Fibroblast of lung (primary cell): ENCODE measurements around the gene GP5. TPM values are rescaled to one million over a fixed set of nuclear protein-coding genes. Genes with fewer than 3 reads are reported as not detected.

Experiments
- DNase-seq, 2 donors: peaks; one replicate each; pipeline versions ENCODE4 v3.0.0 to v3.0.0-alpha.2; 2010; ENCODE audit warnings: low read depth in 2 of 2
- H2AFZ ChIP-seq: 2 replicates; pipeline ENCODE4 v1.5.1; 2012; ENCODE audit warnings: low read length, control low read depth, inconsistent platforms
- H3K27ac ChIP-seq: 2 replicates; pipeline ENCODE4 v1.5.1; 2011; ENCODE audit warnings: low read length, control low read depth; ENCODE audit not compliant: insufficient read depth
- H3K27me3 ChIP-seq: 2 replicates; pipeline ENCODE4 v1.5.1; 2011; ENCODE audit warnings: mild to moderate bottlenecking, low read length; ENCODE audit not compliant: control insufficient read depth, insufficient read depth
- H3K36me3 ChIP-seq: 2 replicates; pipeline ENCODE4 v1.5.1; 2011; ENCODE audit warnings: low read length; ENCODE audit not compliant: control insufficient read depth, insufficient read depth
- H3K4me1 ChIP-seq: 2 replicates; pipeline ENCODE4 v1.5.1; 2011; ENCODE audit warnings: low read length; ENCODE audit not compliant: control insufficient read depth, insufficient read depth; ENCODE audit errors: extremely low read depth
- H3K4me2 ChIP-seq: 2 replicates; pipeline ENCODE4 v1.5.1; 2011; ENCODE audit warnings: low read length, control low read depth; ENCODE audit not compliant: insufficient read depth; ENCODE audit errors: extremely low read depth
- H3K4me3 ChIP-seq, 4 experiments: fragments of 200-600 bp in 1 of 4; sonication (generic) in 1 of 4; replicated peaks in 1 of 4; 2 replicates each; pipeline ENCODE4 v1.5.1; 2011 to 2016; ENCODE audit warnings: low read length in 4 of 4, low read depth in 3 of 4, mild to moderate bottlenecking in 3 of 4, control low read depth in 2 of 4, inconsistent platforms in 1 of 4, mixed read lengths in 1 of 4; ENCODE audit not compliant: insufficient read depth in 1 of 4; ENCODE audit errors: control extremely low read depth in 1 of 4
- H3K79me2 ChIP-seq: 2 replicates; pipeline ENCODE4 v1.5.1; 2012; ENCODE audit warnings: mild to moderate bottlenecking, low read length, inconsistent platforms; ENCODE audit not compliant: control insufficient read depth, insufficient read depth
- H3K9ac ChIP-seq: 2 replicates; pipeline ENCODE4 v1.5.1; 2011; ENCODE audit warnings: mild to moderate bottlenecking, low read length, control low read depth; ENCODE audit not compliant: insufficient read depth
- H3K9me3 ChIP-seq: 2 replicates; pipeline ENCODE4 v1.5.1; 2012; ENCODE audit warnings: low read depth, low read length; ENCODE audit not compliant: control insufficient read depth, insufficient read depth
- H4K20me1 ChIP-seq: 2 replicates; pipeline ENCODE4 v1.5.1; 2011; ENCODE audit warnings: low read length; ENCODE audit not compliant: control insufficient read depth, insufficient read depth; ENCODE audit errors: extremely low read depth
- EZH2 ChIP-seq: IDR thresholded peaks from 2 replicates; pipeline ENCODE4 v1.5.1; 2012; ENCODE audit warnings: low read length, control low read depth, mild to moderate bottlenecking; ENCODE audit errors: missing control alignments
- polyA plus RNA-seq, 2 donors: library from polyadenylated mRNA; depleted of rRNA in 1 of 2; stranded (reverse) in 1 of 2; unstranded in 1 of 2; fragments of >200 nt; gene quantifications; 2 replicates each; pipeline ENCODE4 v1.2.1, GENCODE V29; 2011 to 2012; ENCODE audit warnings: missing spikeins in 1 of 2
- total RNA-seq: library from RNA; depleted of rRNA; stranded (reverse); fragments of >200 nt; gene quantifications from 2 replicates; pipeline ENCODE4 v1.2.1, GENCODE V29; 2014
- TF ChIP-seq, protein P1 (sequence below), 2 donors: IDR thresholded peaks in 1 of 2; conservative IDR thresholded peaks in 1 of 2; 1 replicate in 1 of 2; 2 replicates in 1 of 2; pipeline ENCODE4 v1.5.1; 2011 to 2012; ENCODE audit warnings: low read length in 2 of 2, control low read depth in 1 of 2, inconsistent platforms in 1 of 2, low read depth in 1 of 2, mild to moderate bottlenecking in 1 of 2

The GP5 gene
- total and polyA plus RNA-seq, 2 donors (not counting 1 experiment from before 2014, with no cell fraction given): 0.06 to 0.17 TPM

GRCh38 chr3:194431554-194431953 is 32.5 kb upstream of the GP5 start:
- Histone ChIP-seq H3K9ac (no peak overlapping the region), H2AFZ (no peak overlapping the region), H3K4me1 (no peaks in the 10 kb centered on the region), H3K36me3 (peaks cover 20% of the 10 kb centered on the region), H4K20me1 (no peaks in the 10 kb centered on the region), H3K27ac (no peak overlapping the region), H3K27me3 (no peaks in the 10 kb centered on the region), H3K4me2 (no peak overlapping the region), H3K9me3 (no peaks in the 10 kb centered on the region), H3K4me3 (no peak overlapping the region), H3K79me2 (no peaks in the 10 kb centered on the region)
- TF ChIP-seq, protein P1, sequence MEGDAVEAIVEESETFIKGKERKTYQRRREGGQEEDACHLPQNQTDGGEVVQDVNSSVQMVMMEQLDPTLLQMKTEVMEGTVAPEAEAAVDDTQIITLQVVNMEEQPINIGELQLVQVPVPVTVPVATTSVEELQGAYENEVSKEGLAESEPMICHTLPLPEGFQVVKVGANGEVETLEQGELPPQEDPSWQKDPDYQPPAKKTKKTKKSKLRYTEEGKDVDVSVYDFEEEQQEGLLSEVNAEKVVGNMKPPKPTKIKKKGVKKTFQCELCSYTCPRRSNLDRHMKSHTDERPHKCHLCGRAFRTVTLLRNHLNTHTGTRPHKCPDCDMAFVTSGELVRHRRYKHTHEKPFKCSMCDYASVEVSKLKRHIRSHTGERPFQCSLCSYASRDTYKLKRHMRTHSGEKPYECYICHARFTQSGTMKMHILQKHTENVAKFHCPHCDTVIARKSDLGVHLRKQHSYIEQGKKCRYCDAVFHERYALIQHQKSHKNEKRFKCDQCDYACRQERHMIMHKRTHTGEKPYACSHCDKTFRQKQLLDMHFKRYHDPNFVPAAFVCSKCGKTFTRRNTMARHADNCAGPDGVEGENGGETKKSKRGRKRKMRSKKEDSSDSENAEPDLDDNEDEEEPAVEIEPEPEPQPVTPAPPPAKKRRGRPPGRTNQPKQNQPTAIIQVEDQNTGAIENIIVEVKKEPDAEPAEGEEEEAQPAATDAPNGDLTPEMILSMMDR (conservative IDR thresholded peaks at IDR 0.05 in 1 of 2, IDR thresholded peaks at IDR 0.05 in 1 of 2; ENCODE audit: low read depth in 1 of 2, low read length in 2 of 2): no peak
- no peak for TF ChIP-seq EZH2
- no peak for DNase-seq

DNA sequence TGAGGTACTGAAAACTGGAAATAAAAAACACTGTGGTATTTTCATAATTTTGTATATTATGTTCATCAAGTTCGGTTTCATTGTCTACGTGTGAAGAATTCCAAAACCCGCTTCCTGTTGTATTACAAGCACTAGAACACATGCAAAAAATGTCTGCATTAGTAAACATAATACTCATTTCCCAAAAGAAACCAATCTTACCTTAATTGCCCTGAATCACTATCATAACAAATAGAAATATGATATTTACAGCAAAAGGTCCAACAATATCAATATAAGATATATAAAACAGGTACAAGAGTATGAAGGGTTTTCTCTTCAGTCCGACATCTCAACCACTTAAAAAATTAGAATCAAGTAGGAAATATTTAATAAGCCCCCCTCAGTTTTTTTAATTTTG is 26.3 kb upstream of the GP5 start:
- H3K79me2 ChIP-seq: no peaks in the 10 kb centered on the region
- TF ChIP-seq, protein P1 (conservative IDR thresholded peaks at IDR 0.05 in 1 of 2, IDR thresholded peaks at IDR 0.05 in 1 of 2; ENCODE audit: low read depth in 1 of 2, low read length in 2 of 2): no peak
- no peak for TF ChIP-seq EZH2
- no peak overlapping the region for H2AFZ ChIP-seq
- H4K20me1 ChIP-seq: no peaks in the 10 kb centered on the region
- no peak overlapping the region for H3K27ac ChIP-seq
- H3K4me1 ChIP-seq: peaks cover 3% of the 10 kb centered on the region
- H3K27me3 ChIP-seq: no peaks in the 10 kb centered on the region
- H3K36me3 ChIP-seq: peaks cover 13% of the 10 kb centered on the region
- H3K9me3 ChIP-seq: no peaks in the 10 kb centered on the region
- DNase-seq: no peak
- no peak overlapping the region for H3K4me3 ChIP-seq
- no peak overlapping the region for H3K9ac ChIP-seq
- H3K4me2 ChIP-seq: no peak overlapping the region

- peaks cover 13% of the 10 kb centered on the region for H3K36me3 ChIP-seq
- no peaks in the 10 kb centered on the region for H3K9me3 ChIP-seq
- no peak overlapping the region for H2AFZ ChIP-seq
- H3K27ac ChIP-seq: no peak overlapping the region
- H3K4me1 ChIP-seq: peaks cover 3% of the 10 kb centered on the region
- no peak overlapping the region for H3K9ac ChIP-seq
- TF ChIP-seq, protein P1 (conservative IDR thresholded peaks at IDR 0.05 in 1 of 2, IDR thresholded peaks at IDR 0.05 in 1 of 2; ENCODE audit: low read depth in 1 of 2, low read length in 2 of 2): no peak
- no peak for TF ChIP-seq EZH2
- H3K27me3 ChIP-seq: no peaks in the 10 kb centered on the region
- no peaks in the 10 kb centered on the region for H4K20me1 ChIP-seq
- H3K79me2 ChIP-seq: no peaks in the 10 kb centered on the region
- H3K4me2 ChIP-seq: no peak overlapping the region
- no peak overlapping the region for H3K4me3 ChIP-seq
- DNase-seq: no peak
Measured at GRCh38 chr3:194424953-194425352, 25.9 kb upstream of the GP5 start.
